ENCODE measurements around the gene TEAD2. TPM values are rescaled to one million over a fixed set of nuclear protein-coding genes. Genes with fewer than 3 reads are reported as not detected.

The TEAD2 gene
- total and polyA plus RNA-seq, 11 donors: 31.1 to 77.2 (median 52.2) TPM

- Histone ChIP-seq H3K4me1 (peaks cover 4 to 42% (median 20%) of the 10 kb centered on the region in 12 donors), H3K27me3 (peaks cover 0 to 12% (median 0%) of the 10 kb centered on the region in 9 donors), H3K36me3 (peaks cover 0 to 35% (median 23%) of the 10 kb centered on the region in 9 donors), H3K27ac (peak overlapping the region in 4 of 12 donors; percentile 13 to 98 (median 32)), H3K4me3 (no peak overlapping the region), H3K9me3 (no peaks in the 10 kb centered on the region)
- DNase-seq (no peak), ATAC-seq (no peak)
- intact Hi-C loops (cut with DNase I): no loop called here
- no peak for TF ChIP-seq CTCF (IDR thresholded peaks at IDR 0.05)
- TF ChIP-seq POLR2A (IDR thresholded peaks at IDR 0.05): no peak
- 77 to 81% (median 79%) methylated on average over 13 to 17 of the region's 17 CpGs for WGBS, 4 donors
Observed at GRCh38 chr19:49359851-49360820, 2.1 kb downstream of the TEAD2 start.

GRCh38 chr19:49357186-49357585 is 5.0 kb downstream of the TEAD2 start:
- peaks cover 0 to 63% (median 43%) of the 10 kb centered on the region in 9 donors for H3K36me3 ChIP-seq
- ATAC-seq (no peak), DNase-seq (no peak)
- WGBS, 4 donors: 73 to 82% (median 77%) methylated on average over 9 of the region's 9 CpGs
- peak overlapping the region in 7 of 12 donors; percentile 3 to 68 (median 54) for H3K27ac ChIP-seq
- H3K9me3 ChIP-seq: no peaks in the 10 kb centered on the region
- H3K4me3 ChIP-seq: no peak overlapping the region
- TF ChIP-seq CTCF (IDR thresholded peaks at IDR 0.05) (no peak), POLR2A (IDR thresholded peaks at IDR 0.05) (no peak)
- intact Hi-C loops (cut with DNase I): no loop called here
- peaks cover 0 to 29% (median 14%) of the 10 kb centered on the region in 12 donors for H3K4me1 ChIP-seq
- H3K27me3 ChIP-seq: peaks cover 0 to 8% (median 0%) of the 10 kb centered on the region in 9 donors

GRCh38 chr19:49356382-49356781 is 5.8 kb downstream of the TEAD2 start:
- no peak for ATAC-seq
- peak overlapping the region in 11 of 12 donors; percentile 27 to 68 (median 54) for H3K27ac ChIP-seq

More at GRCh38 chr19:49356382-49356781, 5.8 kb downstream of the TEAD2 start:
- intact Hi-C loops (cut with DNase I): no loop called here
- peaks cover 0 to 29% (median 14%) of the 10 kb centered on the region in 12 donors for H3K4me1 ChIP-seq
- TF ChIP-seq CTCF (IDR thresholded peaks at IDR 0.05) (no peak), POLR2A (IDR thresholded peaks at IDR 0.05) (no peak)
- no peaks in the 10 kb centered on the region for H3K9me3 ChIP-seq
- peak overlapping the region in 1 of 12 donors; percentile 14 for H3K4me3 ChIP-seq
- WGBS, 4 donors: 47 to 66% (median 57%) methylated on average over 7 of the region's 7 CpGs
- no peak for DNase-seq
- H3K36me3 ChIP-seq: peaks cover 0 to 71% (median 51%) of the 10 kb centered on the region in 9 donors
- H3K27me3 ChIP-seq: peaks cover 0 to 2% (median 0%) of the 10 kb centered on the region in 9 donors
